Measurements from ENCODE around the gene MTMR11. TPM values are rescaled to one million over a fixed set of nuclear protein-coding genes. Genes with fewer than 3 reads are reported as not detected.

The MTMR11 gene
- total and polyA plus RNA-seq, 10 of the 15 experiments (the other 5 are each of a cell fraction or from before 2014, with no cell fraction given): 0.35 to 1.1 (median 0.73) TPM

DNA sequence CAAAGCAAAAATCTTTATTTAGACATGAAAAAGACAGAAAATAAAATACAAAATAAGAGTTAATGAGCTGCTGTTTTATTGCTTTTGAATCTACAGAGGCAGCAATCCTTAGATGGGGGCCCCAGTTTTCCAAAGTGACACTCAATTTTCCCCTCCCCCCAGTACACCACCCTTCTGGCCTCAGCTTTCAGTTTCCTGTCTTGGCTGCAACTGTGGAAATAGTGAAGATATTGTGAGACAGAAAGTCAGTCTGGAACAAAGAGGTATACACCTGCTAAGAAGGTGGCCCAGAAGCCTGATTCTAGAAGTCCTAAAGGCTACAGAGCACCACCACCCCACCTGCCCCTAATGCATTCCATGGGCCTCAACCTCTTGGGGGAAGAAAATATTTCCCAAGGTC lies 1.1 kb upstream of the MTMR11 start:
- peak overlapping the region; percentile 17; the same call in 1 of the 2 replicates for H3K4me3 ChIP-seq
- no peak overlapping the region for H2AFZ ChIP-seq (ENCODE audit: control insufficient read depth, low read depth, low read length)
- H3K79me2 ChIP-seq (ENCODE audit: control insufficient read depth, insufficient read depth, low read length): no peaks in the 10 kb centered on the region
- peak overlapping the region; percentile 23; the same call in 1 of the 2 replicates for H3K27ac ChIP-seq (ENCODE audit: control insufficient read depth, insufficient read depth)
- in situ Hi-C loops (cut with MboI) (no loop called here), intact Hi-C loops (cut with micrococcal nuclease; ENCODE audit: unreplicated experiment) (no loop called here)
- no peaks in the 10 kb centered on the region for H3K27me3 ChIP-seq (replicated peaks in 1 of 2; ENCODE audit: control insufficient read depth in 2 of 2, insufficient read depth in 2 of 2, low read length in 1 of 2)
- no peaks in the 10 kb centered on the region for H4K20me1 ChIP-seq (ENCODE audit: control insufficient read depth, insufficient read depth)
- ChIA-PET POLR2A (interaction anchor here (1.0 to 4.0 kb wide), 3 partner anchors 9 to 50 kb away, joined by 3 to 26 read pairs (median 5); a partner anchor contains a TSS), SMC1A (ENCODE audit: uncharacterized antibody, unreplicated experiment) (interaction anchor here (0.8 to 2.6 kb wide), 4 partner anchors 9 to 50 kb away, joined by 3 to 14 read pairs (median 6); a partner anchor contains a TSS), CTCF (interaction anchor here (0.7 to 2.0 kb wide), 2 partner anchors 10 to 1290 kb away, joined by 3 to 5 read pairs; partner anchors contain the start of gene SF3B4), RAD21 (ENCODE audit: unreplicated experiment) (interaction anchor here (0.8 to 2.5 kb wide), 2 partner anchors 10 to 25 kb away, joined by 3 to 6 read pairs; no protein-coding TSS in a partner anchor)
- H3K4me1 ChIP-seq (ENCODE audit: control insufficient read depth, insufficient read depth, low read length): peaks cover 20% of the 10 kb centered on the region
- H3K36me3 ChIP-seq (ENCODE audit: control insufficient read depth in 2 of 2, insufficient read depth in 2 of 2, low read length in 1 of 2): no peaks in the 10 kb centered on the region
- TF ChIP-seq SIX5 (IDR thresholded peaks at IDR 0.05; ENCODE audit: low read depth, low read length, severe bottlenecking): no peak
- TF ChIP-seq IKZF1 (conservative IDR thresholded peaks at IDR 0.05): peak; percentile 28; the same call in 1 of the 2 replicates
- H3K9me3 ChIP-seq (replicated peaks; ENCODE audit: control insufficient read depth, insufficient read depth, low read length): no peaks in the 10 kb centered on the region
- peak overlapping the region; percentile 62 for H3K4me2 ChIP-seq (ENCODE audit: control insufficient read depth, insufficient read depth)
- DNase-seq (ENCODE audit: low read depth, low spot score) (no peak), FAIRE-seq (no peak), ATAC-seq (peak; percentile 61)
- no TSS peak for BruUV-seq (replicated peaks)
- peak overlapping the region; percentile 25; the same call in 1 of the 2 replicates for H3K9ac ChIP-seq (ENCODE audit: control insufficient read depth, insufficient read depth, low read length)

DNA sequence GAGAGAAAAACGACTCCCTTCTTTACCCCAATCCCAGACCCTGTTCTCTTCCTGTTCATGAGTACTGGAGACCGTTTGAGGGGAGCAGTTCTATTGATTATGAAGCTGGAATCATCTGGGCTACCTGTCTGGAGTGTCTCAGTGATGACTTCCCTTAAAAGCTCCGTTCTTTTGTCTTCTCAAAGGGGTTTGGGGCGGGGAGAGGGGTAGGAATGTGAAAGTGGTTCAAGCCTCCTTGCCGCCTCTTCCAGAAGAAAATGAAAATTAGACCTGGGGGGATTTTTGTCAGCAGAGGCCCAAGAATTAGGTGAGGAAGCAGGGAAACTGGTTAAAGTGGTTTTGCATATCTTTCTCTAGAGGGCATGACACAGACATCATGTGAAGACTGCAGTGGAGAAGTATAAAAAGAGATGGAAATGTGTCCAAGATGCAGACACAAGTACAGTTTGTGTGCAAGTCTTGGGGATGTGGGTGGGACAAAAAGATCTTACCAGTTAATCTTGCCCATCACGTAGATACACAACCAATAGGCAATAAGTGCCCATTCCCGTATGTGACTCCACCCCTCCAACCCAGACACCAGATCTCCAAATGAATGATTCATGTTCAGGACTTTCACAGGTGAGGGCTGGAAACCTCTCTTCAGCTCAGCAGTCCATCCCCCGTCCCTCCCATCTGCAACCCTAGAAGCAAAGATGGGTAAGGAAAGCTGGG lies 470 bp upstream of the MTMR11 start:
- POLR2A ChIA-PET: interaction anchor here (1.0 to 4.0 kb wide), 3 partner anchors 8 to 50 kb away, joined by 3 to 26 read pairs (median 5); a partner anchor contains a TSS
- peak overlapping the region; percentile 30; the same call in 1 of the 2 replicates for H2AFZ ChIP-seq (ENCODE audit: control insufficient read depth, low read depth, low read length)
- intact Hi-C loops (cut with micrococcal nuclease; ENCODE audit: unreplicated experiment): no loop called here
- ATAC-seq (peak; percentile 12; the same call in 1 of the 3 replicates), FAIRE-seq (peak; percentile 18), DNase-seq (ENCODE audit: low read depth, low spot score) (no peak)
- H3K4me3 ChIP-seq: no peak overlapping the region
- H3K27me3 ChIP-seq (replicated peaks in 1 of 2; ENCODE audit: control insufficient read depth in 2 of 2, insufficient read depth in 2 of 2, low read length in 1 of 2): no peaks in the 10 kb centered on the region
- 45% methylated on average over 6 of the region's 8 CpGs for WGBS (ENCODE audit: insufficient coverage, insufficient replicate concordance, low lambda C conversion rate, missing lambda C conversion rate)
- no TSS peak for BruUV-seq (replicated peaks)
- no peaks in the 10 kb centered on the region for H3K79me2 ChIP-seq (ENCODE audit: control insufficient read depth, insufficient read depth, low read length)
- H3K4me2 ChIP-seq (ENCODE audit: control insufficient read depth, insufficient read depth): peak overlapping the region; percentile 62
- RAD21 ChIA-PET (ENCODE audit: unreplicated experiment): interaction anchor here (0.8 to 2.5 kb wide), 2 partner anchors 9 to 25 kb away, joined by 3 to 6 read pairs; no protein-coding TSS in a partner anchor
- no peaks in the 10 kb centered on the region for H4K20me1 ChIP-seq (ENCODE audit: control insufficient read depth, insufficient read depth)
- H3K9me3 ChIP-seq (replicated peaks; ENCODE audit: control insufficient read depth, insufficient read depth, low read length): no peaks in the 10 kb centered on the region
- H3K36me3 ChIP-seq (ENCODE audit: control insufficient read depth in 2 of 2, insufficient read depth in 2 of 2, low read length in 1 of 2): no peaks in the 10 kb centered on the region
- in situ Hi-C loops (cut with MboI): no loop called here
- SMC1A ChIA-PET (ENCODE audit: uncharacterized antibody, unreplicated experiment): interaction anchor here (0.5 to 2.6 kb wide), 5 partner anchors 8 to 1062 kb away, joined by 3 to 14 read pairs (median 3); a partner anchor contains a TSS
- TF ChIP-seq POLR2AphosphoS2 (IDR thresholded peaks at IDR 0.05; ENCODE audit: low read depth, low read length): no peak
- peak; percentile 57; the same call in 1 of the 2 replicates for TF ChIP-seq NFYB (IDR thresholded peaks at IDR 0.05; ENCODE audit: insufficient read depth, low read depth, low read length)
- TF ChIP-seq EP300 (IDR thresholded peaks at IDR 0.05; ENCODE audit: borderline replicate concordance in 1 of 2, control insufficient read depth in 1 of 2, low read depth in 2 of 2, low read length in 2 of 2): no peak
- no peak for TF ChIP-seq ZZZ3 (IDR thresholded peaks at IDR 0.05; ENCODE audit: control insufficient read depth, insufficient read length, low read depth)
- no peak overlapping the region; the same call in 1 of the 2 replicates for H3K9ac ChIP-seq (ENCODE audit: control insufficient read depth, insufficient read depth, low read length)
- CTCF ChIA-PET: interaction anchor here (0.7 to 2.0 kb wide), 2 partner anchors 9 to 1290 kb away, joined by 3 to 5 read pairs; partner anchors contain the start of gene SF3B4
- peaks cover 20% of the 10 kb centered on the region for H3K4me1 ChIP-seq (ENCODE audit: control insufficient read depth, insufficient read depth, low read length)
- H3K27ac ChIP-seq (ENCODE audit: control insufficient read depth, insufficient read depth): no peak overlapping the region; the same call in 1 of the 2 replicates

Measured in GM12878 (cell line).